Large intestine (tissue), 3 donors: Measurements from ENCODE around the gene CBFA2T3. TPM values are rescaled to one million over a fixed set of nuclear protein-coding genes. Genes with fewer than 3 reads are reported as not detected.

Experiments used
- DNase-seq, 2 donors: peaks; one replicate each; pipeline versions ENCODE4 v3.0.0 to v3.0.0-alpha.2; 2013
- H3K27ac ChIP-seq: one replicate; pipeline ENCODE4 v1.5.1; 2013; ENCODE audit warnings: low read length
- H3K27me3 ChIP-seq: 2 replicates; pipeline ENCODE4 v1.6.1; 2013; ENCODE audit warnings: low read length; ENCODE audit not compliant: control insufficient read depth, insufficient read depth
- H3K36me3 ChIP-seq: 2 replicates; pipeline ENCODE4 v1.6.1; 2013; ENCODE audit warnings: low read length; ENCODE audit not compliant: control insufficient read depth, insufficient read depth
- H3K4me1 ChIP-seq: one replicate; pipeline ENCODE4 v1.6.1; 2013; ENCODE audit warnings: low read length; ENCODE audit not compliant: control insufficient read depth, insufficient read depth
- H3K4me3 ChIP-seq: one replicate; pipeline ENCODE4 v1.5.1; 2013; ENCODE audit warnings: low read length
- H3K9me3 ChIP-seq: one replicate; pipeline ENCODE4 v1.6.1; 2013; ENCODE audit warnings: mild to moderate bottlenecking, low read depth, low read length, moderate library complexity; ENCODE audit not compliant: control insufficient read depth
- WGBS: methylation state at CpG from one replicate; pipeline ENCODE4 v1.1.5; 2013; ENCODE audit warnings: low lambda C conversion rate; ENCODE audit not compliant: insufficient coverage; 5-methylcytosine and 5-hydroxymethylcytosine counted together
- polyA plus RNA-seq: library from polyadenylated mRNA; unstranded; fragments of 120-200 nt; gene quantifications from one replicate; pipeline ENCODE4 v1.2.1, GENCODE V29; 2013

Gene CBFA2T3
- polyA plus RNA-seq, 1 donor: 7.4 TPM

- DNase-seq: no peak
- H3K27me3 ChIP-seq: peaks cover 22% of the 10 kb centered on the region
- no CpG with 5 or more reads among the region's 47 CpGs for WGBS
- no peak overlapping the region for H3K27ac ChIP-seq
- no peaks in the 10 kb centered on the region for H3K36me3 ChIP-seq
- H3K4me3 ChIP-seq: no peak overlapping the region
- no peaks in the 10 kb centered on the region for H3K4me1 ChIP-seq
- H3K9me3 ChIP-seq: no peaks in the 10 kb centered on the region
Observed at GRCh38 chr16:88966986-88967829, 9.8 kb downstream of the CBFA2T3 start.

DNA sequence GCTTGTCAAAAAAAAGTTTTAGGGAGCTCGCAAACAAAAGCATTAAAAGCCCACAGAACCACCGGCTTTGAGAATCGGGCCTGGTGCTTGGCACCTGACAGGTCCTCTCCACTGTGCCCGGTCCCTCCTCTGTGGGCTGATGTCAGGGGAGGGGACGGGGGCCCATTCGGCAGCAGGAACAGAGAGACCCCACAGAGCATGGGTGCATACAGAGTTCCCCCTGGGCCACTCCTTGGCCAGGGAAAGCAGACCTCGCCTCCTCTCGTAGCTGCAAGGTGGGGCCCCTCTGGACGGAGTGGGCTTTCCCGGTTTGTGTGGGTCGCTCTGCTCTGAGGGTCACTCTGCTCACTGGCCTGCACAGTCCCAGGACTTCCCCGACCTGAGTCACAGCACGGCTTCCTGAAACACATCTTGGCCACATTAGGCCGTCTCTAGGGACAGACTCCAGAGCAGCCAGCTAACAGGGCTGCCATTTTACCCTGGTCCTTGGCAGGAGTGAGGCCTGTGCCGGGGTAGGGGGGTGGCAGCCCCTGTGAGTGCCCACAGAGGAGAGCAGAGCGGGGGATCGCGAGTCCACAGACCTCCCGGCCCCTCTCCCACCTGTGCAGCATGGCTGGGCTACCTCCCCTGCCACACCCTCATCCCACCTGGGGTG is 11.1 kb downstream of the CBFA2T3 start:
- Histone ChIP-seq H3K4me3 (no peak overlapping the region), H3K27ac (no peak overlapping the region), H3K36me3 (no peaks in the 10 kb centered on the region), H3K27me3 (peaks cover 22% of the 10 kb centered on the region), H3K9me3 (no peaks in the 10 kb centered on the region), H3K4me1 (no peaks in the 10 kb centered on the region)
- no peak for DNase-seq
- WGBS: no CpG with 5 or more reads among the region's 19 CpGs

- Histone ChIP-seq H3K4me1 (no peaks in the 10 kb centered on the region), H3K4me3 (no peak overlapping the region), H3K36me3 (no peaks in the 10 kb centered on the region), H3K27me3 (peaks cover 21% of the 10 kb centered on the region), H3K9me3 (no peaks in the 10 kb centered on the region), H3K27ac (no peak overlapping the region)
- no peak for DNase-seq
- WGBS: 0% methylated on average over 1 of the region's 8 CpGs
Observed at GRCh38 chr16:88965411-88965810, 11.6 kb downstream of the CBFA2T3 start.

- no peaks in the 10 kb centered on the region for H3K9me3 ChIP-seq
- no peak overlapping the region for H3K4me3 ChIP-seq
- no peak overlapping the region for H3K27ac ChIP-seq
- H3K36me3 ChIP-seq: no peaks in the 10 kb centered on the region
- H3K27me3 ChIP-seq: peaks cover 15% of the 10 kb centered on the region
- H3K4me1 ChIP-seq: no peaks in the 10 kb centered on the region
- no peak for DNase-seq
Observed at GRCh38 chr16:88964636-88965035, 12.4 kb downstream of the CBFA2T3 start.

GRCh38 chr16:88963583-88963982 is 13.4 kb downstream of the CBFA2T3 start:
- WGBS: no CpG with 5 or more reads among the region's 20 CpGs

GRCh38 chr16:88962478-88963152 is 14.4 kb downstream of the CBFA2T3 start:
- H3K27me3 ChIP-seq: peaks cover 5% of the 10 kb centered on the region
- no CpG with 5 or more reads among the region's 23 CpGs for WGBS
- H3K4me1 ChIP-seq: no peaks in the 10 kb centered on the region
- H3K36me3 ChIP-seq: no peaks in the 10 kb centered on the region
- H3K4me3 ChIP-seq: no peak overlapping the region
- DNase-seq: no peak
- no peak overlapping the region for H3K27ac ChIP-seq
- H3K9me3 ChIP-seq: no peaks in the 10 kb centered on the region

More at GRCh38 chr16:88963583-88963982, 13.4 kb downstream of the CBFA2T3 start:
- no peaks in the 10 kb centered on the region for H3K36me3 ChIP-seq
- no peaks in the 10 kb centered on the region for H3K4me1 ChIP-seq
- H3K27me3 ChIP-seq: peaks cover 5% of the 10 kb centered on the region
- H3K27ac ChIP-seq: no peak overlapping the region
- no peak overlapping the region for H3K4me3 ChIP-seq
- DNase-seq: no peak
- H3K9me3 ChIP-seq: no peaks in the 10 kb centered on the region

DNA sequence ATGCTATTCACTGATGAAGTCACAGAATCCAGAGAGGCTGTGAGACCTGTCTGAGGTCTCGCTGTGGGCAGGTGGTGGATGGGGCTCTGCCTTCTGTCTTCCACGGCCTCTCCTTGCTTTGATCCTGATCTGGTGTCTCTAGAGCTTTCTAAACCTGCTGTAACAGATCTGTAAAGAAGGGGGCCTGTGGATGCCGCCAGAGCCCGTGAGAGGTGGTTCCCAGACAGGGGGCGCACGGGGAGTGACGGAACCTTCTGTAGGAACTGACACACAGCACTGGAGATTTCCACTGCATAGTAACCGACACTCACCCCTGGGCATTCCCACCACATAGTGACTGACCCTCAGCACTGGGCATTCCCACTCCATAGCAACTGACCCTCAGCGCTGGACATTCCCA is 16.0 kb downstream of the CBFA2T3 start:
- Histone ChIP-seq H3K4me3 (no peak overlapping the region), H3K4me1 (no peaks in the 10 kb centered on the region), H3K27ac (no peak overlapping the region), H3K27me3 (no peaks in the 10 kb centered on the region), H3K9me3 (no peaks in the 10 kb centered on the region), H3K36me3 (no peaks in the 10 kb centered on the region)
- DNase-seq: no peak
- no CpG with 5 or more reads among the region's 9 CpGs for WGBS

DNA sequence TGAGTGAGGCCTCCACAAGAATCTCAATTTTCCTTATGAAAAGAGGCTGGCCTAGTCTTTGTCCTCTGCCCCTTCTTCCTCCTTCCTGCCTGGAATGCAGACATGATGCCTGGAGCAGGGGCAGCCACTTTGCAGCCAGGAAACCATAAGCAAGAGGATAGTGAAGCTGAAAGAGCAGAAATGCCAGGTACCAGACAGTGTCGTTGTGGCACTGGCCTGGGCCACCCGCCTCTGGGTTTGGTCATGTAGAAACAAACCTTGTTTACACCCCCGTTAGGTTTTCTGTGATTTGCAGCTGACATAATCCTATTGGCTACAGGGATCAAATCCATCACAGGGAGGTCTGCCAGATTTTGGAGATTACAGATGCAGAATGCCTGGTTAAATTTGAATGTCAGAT is 16.5 kb downstream of the CBFA2T3 start:
- Histone ChIP-seq H3K9me3 (no peaks in the 10 kb centered on the region), H3K27me3 (no peaks in the 10 kb centered on the region), H3K4me3 (no peak overlapping the region), H3K4me1 (no peaks in the 10 kb centered on the region), H3K36me3 (no peaks in the 10 kb centered on the region), H3K27ac (no peak overlapping the region)
- DNase-seq: no peak
- no CpG with 5 or more reads among the region's 3 CpGs for WGBS

DNA sequence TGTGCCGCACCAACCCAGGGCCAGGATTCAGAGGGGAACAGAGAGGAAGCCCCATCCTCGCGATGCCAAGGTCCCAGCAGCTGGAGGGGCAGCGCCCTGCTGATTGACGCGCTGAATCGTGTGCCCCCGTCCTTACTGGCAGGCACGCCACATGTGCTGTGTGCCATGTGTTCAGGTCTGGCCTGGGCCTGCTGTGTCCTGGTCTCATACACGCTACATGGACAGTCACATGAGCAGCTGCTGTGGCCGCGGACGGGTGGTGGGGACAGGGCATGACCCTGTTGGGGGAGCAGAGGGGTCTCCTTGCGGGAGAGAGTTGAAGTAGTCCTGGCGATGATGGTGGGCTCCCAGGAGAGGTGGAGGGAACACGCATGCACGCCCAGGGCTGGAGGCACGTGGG is 18.0 kb downstream of the CBFA2T3 start:
- no peak overlapping the region for H3K4me3 ChIP-seq
- H3K27ac ChIP-seq: no peak overlapping the region
- no peak for DNase-seq
- H3K36me3 ChIP-seq: no peaks in the 10 kb centered on the region
- no peaks in the 10 kb centered on the region for H3K9me3 ChIP-seq
- no peaks in the 10 kb centered on the region for H3K27me3 ChIP-seq
- WGBS: no CpG with 5 or more reads among the region's 18 CpGs
- H3K4me1 ChIP-seq: no peaks in the 10 kb centered on the region

DNA sequence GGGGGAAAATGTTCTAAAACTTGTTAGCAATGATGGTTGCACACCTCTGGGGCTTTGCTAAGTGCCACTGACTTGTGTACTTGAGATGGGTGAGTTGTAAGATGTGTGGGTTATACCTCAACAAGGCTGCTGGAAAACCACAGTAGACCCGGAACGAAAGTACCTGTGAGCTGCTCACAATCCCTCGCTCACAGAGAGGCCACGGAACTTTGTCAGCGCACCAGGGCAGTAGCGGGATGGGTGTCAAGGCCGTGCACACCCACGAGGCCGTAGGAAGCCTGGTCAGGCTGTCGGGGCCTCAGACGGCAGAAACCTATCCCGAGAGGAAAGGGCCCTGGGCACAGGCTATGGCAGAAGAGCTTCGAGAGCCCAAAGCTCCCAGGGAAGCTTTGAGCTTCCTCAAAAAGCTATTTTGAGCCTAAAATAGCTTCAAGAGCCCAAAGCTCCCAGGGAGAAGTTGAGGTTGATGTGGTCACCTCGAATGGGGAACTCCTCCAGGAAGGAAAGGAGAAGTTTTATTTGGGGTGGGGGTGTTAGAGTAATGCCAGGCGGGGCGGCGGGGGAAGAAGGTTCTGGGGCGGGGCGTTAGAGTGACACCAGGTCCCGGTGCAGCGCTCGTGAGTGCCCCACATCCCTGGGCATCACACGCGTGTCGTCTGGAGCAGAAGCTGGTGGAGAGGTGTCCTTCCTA is 19.0 kb downstream of the CBFA2T3 start:
- Histone ChIP-seq H3K4me3 (no peak overlapping the region), H3K27ac (no peak overlapping the region), H3K4me1 (no peaks in the 10 kb centered on the region), H3K27me3 (no peaks in the 10 kb centered on the region), H3K9me3 (no peaks in the 10 kb centered on the region), H3K36me3 (no peaks in the 10 kb centered on the region)
- DNase-seq: no peak
- 100% methylated on average over 1 of the region's 25 CpGs for WGBS
